Astrocyte of the spinal cord (primary cell): ENCODE results near the gene APOO.

Experiments used
- DNase-seq: peaks from one replicate; pipeline ENCODE4 v3.0.0; 2011; ENCODE audit warnings: low read depth, low spot score
- H3K4me3 ChIP-seq: 2 replicates; pipeline ENCODE4 v1.5.1; 2011; ENCODE audit warnings: low read depth, mild to moderate bottlenecking, low read length, moderate library complexity
- CTCF ChIP-seq: IDR thresholded peaks from 2 replicates; pipeline ENCODE4 v1.5.1; 2012; ENCODE audit warnings: low read depth, mild to moderate bottlenecking, low read length, inconsistent platforms
- in situ Hi-C: cut with HindIII; loops from 2 replicates; pipeline ENCODE4 v1.10.0; 2017; ENCODE audit warnings: low sequenced_read_pairs

APOO gene

GRCh38 chrX:23803931-23804381 lies 103.8 kb downstream of the APOO start:
- in situ Hi-C loops = no loop called here
- TF ChIP-seq CTCF = no peak
- DNase-seq = peak; percentile 71
- no peak overlapping the region for H3K4me3 ChIP-seq

- in situ Hi-C loops = no loop called here
- no peak for DNase-seq
- TF ChIP-seq CTCF = no peak
- no peak overlapping the region for H3K4me3 ChIP-seq
These were observed 105.3 kb downstream of the APOO start for GRCh38 chrX:23802431-23802830.

GRCh38 chrX:23799469-23800065 lies 108.2 kb downstream of the APOO start:
- DNase-seq = peak; percentile 43
- in situ Hi-C loops = no loop called here
- no peak overlapping the region for H3K4me3 ChIP-seq
- no peak for TF ChIP-seq CTCF

GRCh38 chrX:23797371-23798128 lies 110.2 kb downstream of the APOO start:
- no peak overlapping the region for H3K4me3 ChIP-seq
- no peak for TF ChIP-seq CTCF
- no peak for DNase-seq
- in situ Hi-C loops = no loop called here

- in situ Hi-C loops = no loop called here
- no peak for TF ChIP-seq CTCF
These were observed 112.5 kb downstream of the APOO start for GRCh38 chrX:23795221-23795620.

DNA sequence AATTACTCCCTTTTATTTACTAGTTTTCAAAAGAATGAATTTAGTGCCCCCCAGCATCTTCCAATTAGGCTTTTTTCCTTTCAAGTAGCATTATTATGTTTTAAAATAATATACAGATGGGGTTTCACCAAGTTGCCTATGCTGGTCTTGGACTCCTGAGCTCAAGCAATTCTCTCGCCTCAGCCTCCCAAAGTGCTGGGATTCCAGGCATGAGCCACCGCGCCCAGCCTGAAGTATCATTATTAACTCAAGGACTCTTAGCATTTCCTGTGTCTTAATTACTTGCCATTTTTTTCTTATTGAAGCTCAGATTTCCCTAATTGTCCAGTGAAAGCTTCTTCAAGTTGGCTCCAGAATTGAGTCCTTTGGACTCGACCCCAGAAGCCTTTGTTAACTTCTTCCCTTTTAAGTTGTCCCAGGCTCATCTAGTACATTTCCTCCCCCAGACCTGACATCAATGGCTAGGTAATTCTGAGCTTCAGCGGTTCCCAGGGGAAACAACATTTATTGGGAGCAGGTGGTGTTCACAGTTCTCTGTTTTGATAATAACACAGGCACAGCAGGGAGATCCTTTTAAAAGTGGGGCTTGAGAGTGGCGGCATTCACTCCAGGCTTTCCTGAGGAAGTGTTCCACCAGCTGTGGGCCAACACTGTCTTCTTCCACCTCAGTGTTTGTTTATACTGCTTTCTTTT lies 114.7 kb downstream of the APOO start:
- in situ Hi-C loops = no loop called here
- no peak overlapping the region for H3K4me3 ChIP-seq
- DNase-seq = peak; percentile 15
- TF ChIP-seq CTCF = no peak

More at GRCh38 chrX:23795221-23795620, 112.5 kb downstream of the APOO start:
- H3K4me3 ChIP-seq = no peak overlapping the region
- DNase-seq = no peak
